HUDEP-2 (cell line): ENCODE results near the gene SULT4A1.

Source experiments
- DNase-seq, 76 experiments: peaks; one replicate each; lab custom pipeline; 2025; ENCODE audit not compliant: unreplicated experiment in 76 of 76; lab: John Stamatoyannopoulos, UW

Gene SULT4A1

GRCh38 chr22:43818981-43819380, 43.3 kb downstream of the SULT4A1 start:
- no peak for DNase-seq

GRCh38 chr22:43817402-43817801, 44.9 kb downstream of the SULT4A1 start:
- no peak for DNase-seq

GRCh38 chr22:43814264-43814663, 48.0 kb downstream of the SULT4A1 start:
- DNase-seq = no peak

GRCh38 chr22:43812890-43813289, 49.4 kb downstream of the SULT4A1 start:
- DNase-seq = peak in 3 of 76 experiments; percentile 7 to 36 (median 22)

- DNase-seq = peak in 75 of 76 experiments; percentile 24 to 92 (median 83)
These were observed 50.0 kb downstream of the SULT4A1 start, which contains the start of gene EFCAB6 for GRCh38 chr22:43812149-43812842. Gene EFCAB6, minus strand, starts transcription at chr22:43812305. Its CDS starts 29,987 bp downstream, at chr22:43782318.

- DNase-seq = peak in 6 of 76 experiments; percentile 4 to 39 (median 28)
These were observed 50.5 kb downstream of the SULT4A1 start for GRCh38 chr22:43811777-43812148.

GRCh38 chr22:43802897-43803495, 59.3 kb downstream of the SULT4A1 start:
- no peak for DNase-seq

- DNase-seq = no peak
These were observed 61.3 kb downstream of the SULT4A1 start for GRCh38 chr22:43800970-43801369.

GRCh38 chr22:43798492-43798891, 63.8 kb downstream of the SULT4A1 start:
- no peak for DNase-seq

GRCh38 chr22:43796567-43796966, 65.7 kb downstream of the SULT4A1 start:
- DNase-seq = no peak

- DNase-seq = no peak
These were observed 67.0 kb downstream of the SULT4A1 start for GRCh38 chr22:43795320-43795719.

GRCh38 chr22:43792905-43793304, 69.4 kb downstream of the SULT4A1 start:
- no peak for DNase-seq

GRCh38 chr22:43789452-43789851, 72.9 kb downstream of the SULT4A1 start:
- DNase-seq = no peak

GRCh38 chr22:43783777-43784176, 78.5 kb downstream of the SULT4A1 start:
- DNase-seq = peak in 1 of 76 experiments; percentile 1

- no peak for DNase-seq
These were observed 79.9 kb downstream of the SULT4A1 start for GRCh38 chr22:43782448-43782847.

GRCh38 chr22:43777286-43777685, 85.0 kb downstream of the SULT4A1 start:
- DNase-seq = no peak

GRCh38 chr22:43776081-43776670, 86.1 kb downstream of the SULT4A1 start:
- DNase-seq = no peak
